GM12875 (cell line): ENCODE measurements around the gene PDLIM1.

Experiments used
- H3K4me3 ChIP-seq: one replicate; pipeline ENCODE4 v1.5.1; 2011; ENCODE audit warnings: low read depth, low read length, control low read depth
- CTCF ChIP-seq: IDR thresholded peaks from 2 replicates; pipeline ENCODE4 v1.5.1; 2011; ENCODE audit warnings: low read depth, mild to moderate bottlenecking, control low read depth, inconsistent platforms, low read length, moderate library complexity, borderline replicate concordance; ENCODE audit not compliant: insufficient read depth

The PDLIM1 gene

GRCh38 chr10:95187617-95188016, 103.2 kb downstream of the PDLIM1 start:
- H3K4me3 ChIP-seq, result no peak overlapping the region
- TF ChIP-seq CTCF, result no peak
